ENCODE results near the gene CTNNA2.

The CTNNA2 gene

GRCh38 chr2:80244905-80245584, 732.2 kb downstream of the CTNNA2 start:
- DNase-seq = no peak

DNA sequence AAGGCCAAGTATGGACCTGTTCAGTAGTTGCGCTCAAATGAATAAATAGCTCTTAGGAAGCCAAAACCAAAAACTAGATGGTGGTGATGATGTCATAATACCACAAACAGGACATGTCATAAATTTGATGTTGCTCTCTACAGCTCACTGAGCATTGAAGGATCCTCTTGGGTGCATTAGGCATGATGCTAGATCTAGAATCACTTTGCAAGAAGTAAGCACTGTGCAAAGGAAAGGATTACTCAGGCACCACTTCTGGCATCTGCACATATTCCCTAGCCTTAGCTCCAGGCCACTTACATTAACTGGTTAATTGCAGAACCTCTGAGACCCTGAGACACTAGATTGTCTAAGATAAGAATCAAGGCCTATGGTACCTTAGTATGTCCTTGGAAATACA, 733.7 kb downstream of the CTNNA2 start:
- no peak for DNase-seq

DNA sequence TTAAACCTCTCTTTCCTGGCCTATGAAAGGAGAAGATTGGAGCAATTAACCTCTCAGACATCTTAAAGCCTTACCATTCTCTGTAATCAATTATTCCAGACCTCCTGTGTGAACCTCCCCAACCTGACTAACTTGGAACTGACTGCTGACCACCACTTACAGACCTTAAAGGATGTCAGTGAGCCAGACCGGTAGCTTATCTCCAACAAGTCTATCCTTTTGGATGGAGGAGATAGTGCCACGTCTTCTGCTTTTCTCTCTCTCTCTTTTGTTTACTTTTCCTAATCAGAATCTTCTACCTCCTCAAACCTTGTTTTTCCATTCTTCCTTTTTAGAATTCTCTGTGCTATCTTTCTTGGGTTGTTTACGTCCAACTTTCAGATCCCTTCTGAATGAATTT, 734.5 kb downstream of the CTNNA2 start:
- no peak for DNase-seq

- DNase-seq = no peak
Observed at GRCh38 chr2:80248146-80248545, 735.3 kb downstream of the CTNNA2 start.

DNA sequence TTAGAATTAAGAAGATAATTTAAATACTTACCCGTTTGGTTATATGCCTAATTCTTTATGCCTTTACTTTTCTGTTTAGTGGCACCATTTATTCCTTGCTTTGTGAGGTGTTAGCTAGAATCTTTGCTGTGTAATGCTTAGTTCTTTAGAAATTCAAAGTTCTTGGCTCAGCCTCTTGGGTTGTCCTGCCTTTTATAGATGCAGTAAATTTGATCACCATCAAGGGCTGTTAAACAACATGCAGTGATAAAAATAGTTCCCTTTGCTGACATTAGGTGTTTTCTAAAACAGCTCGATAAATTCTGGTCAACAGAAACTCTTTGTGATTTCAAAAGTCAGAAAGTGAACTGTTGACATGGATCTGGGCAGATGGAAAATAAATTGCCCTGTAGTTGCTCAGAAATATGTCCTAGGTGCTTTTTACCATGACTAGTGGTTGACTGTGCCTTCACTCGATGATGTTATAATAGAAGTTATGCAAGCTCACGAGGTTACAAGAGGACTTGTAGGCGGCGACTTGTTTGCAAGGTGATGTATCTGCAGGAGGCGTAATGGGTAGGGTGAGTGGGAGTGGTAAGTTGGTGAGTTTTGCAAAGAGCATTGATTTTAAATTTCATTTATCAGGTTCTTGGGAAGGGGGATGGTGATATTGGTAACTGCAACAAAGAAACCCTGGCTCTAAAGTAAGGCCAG, 739.6 kb downstream of the CTNNA2 start:
- no peak for DNase-seq

DNA sequence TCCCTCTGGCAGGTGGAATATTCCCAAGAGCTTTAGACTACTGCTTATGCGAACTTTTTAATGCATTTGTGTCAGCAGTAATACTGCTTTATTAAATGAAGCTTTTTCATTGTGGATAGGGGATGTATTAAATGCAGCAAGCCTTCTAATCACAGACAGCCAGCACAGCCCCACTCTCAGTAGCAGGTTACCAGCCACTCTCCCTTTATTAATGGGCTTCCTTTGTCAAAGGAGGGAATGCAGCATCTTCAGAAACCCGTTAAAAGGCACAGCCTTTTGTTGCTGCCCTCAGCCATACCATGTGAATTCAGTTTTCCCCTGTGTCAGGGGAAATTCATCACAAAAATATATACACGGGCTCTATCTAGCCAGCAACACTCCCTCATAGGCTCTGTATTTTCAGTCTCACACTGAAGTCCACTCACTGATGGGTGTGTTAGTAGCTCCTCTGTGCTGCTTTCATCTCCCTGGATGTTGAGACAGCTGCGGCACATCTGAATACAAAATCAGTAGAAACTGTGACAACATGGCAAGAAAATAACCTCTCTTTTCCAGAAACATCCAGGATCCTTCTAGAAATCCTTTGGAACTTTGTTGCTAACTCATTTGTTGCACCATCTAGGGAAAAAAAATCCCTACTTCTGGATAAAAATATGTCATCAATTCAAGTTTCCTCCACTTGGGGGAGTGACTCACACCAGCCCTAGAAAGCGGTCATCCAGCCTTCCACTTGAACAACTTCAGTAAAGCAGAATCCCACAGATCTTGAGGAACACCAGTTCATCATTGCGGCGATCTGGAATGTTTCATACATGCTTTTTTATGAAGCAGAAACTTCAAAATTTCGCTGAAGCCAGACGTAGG, 743.3 kb downstream of the CTNNA2 start:
- DNase-seq = no peak

- DNase-seq = no peak
Observed at GRCh38 chr2:80256782-80257167, 743.9 kb downstream of the CTNNA2 start.

- no peak for DNase-seq
Observed at GRCh38 chr2:80257450-80257849, 744.6 kb downstream of the CTNNA2 start.

DNA sequence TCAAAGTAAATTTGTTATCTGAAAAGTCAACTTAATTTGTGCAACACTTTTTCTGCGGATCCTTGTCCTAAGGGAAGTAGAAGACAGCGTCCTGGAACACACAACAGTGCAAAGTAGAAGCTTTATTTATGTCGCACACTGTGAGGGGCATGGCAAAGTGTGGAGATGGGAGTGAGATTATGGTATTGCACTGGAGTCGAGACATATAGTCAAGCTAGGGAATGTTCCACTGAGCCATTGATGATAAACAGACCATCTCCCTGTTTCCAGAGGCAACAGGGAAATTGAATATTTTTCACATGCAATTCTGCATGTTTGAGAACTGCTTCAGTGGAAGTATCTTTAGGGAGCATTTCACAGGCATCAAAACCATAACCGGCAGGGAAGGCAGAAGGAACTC, 745.5 kb downstream of the CTNNA2 start:
- no peak for DNase-seq

DNA sequence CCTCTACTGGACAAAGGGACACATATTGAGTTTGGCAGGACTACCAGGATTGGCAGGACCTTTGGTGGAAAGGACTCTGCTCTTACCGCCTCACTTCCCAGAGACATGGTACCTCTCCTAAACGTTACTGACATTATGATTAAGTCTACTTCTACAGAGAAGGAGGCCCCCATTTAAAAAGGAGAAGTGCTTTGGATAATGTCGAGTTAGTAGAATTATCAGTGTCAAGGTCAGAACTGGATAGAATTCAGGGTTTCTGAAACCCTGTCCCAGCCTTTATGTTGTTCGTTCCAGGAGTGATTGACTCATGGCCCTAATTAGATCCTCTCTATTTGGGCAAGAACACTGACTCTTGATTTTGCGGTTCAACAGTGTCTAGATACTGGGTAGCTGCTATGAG, 745.9 kb downstream of the CTNNA2 start:
- no peak for DNase-seq

DNA sequence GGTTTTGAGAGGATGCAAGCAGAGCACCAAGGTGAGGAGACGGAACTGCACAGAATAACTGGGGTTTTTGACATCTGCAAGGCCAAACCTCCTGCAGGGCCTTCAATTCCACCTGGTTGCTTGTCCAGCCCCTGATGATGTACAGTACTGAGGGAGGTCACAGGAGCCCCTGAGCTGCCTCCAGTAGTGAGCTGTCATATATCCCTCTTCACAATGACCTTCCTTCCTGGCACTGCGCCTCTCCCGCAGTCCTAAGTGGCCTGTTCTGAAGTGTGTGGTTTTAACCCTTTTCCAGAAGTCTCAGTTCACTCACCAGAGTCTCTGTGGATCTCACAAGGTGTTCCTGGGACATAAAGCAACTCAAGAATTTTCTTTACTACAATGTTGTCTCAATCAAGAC, 746.4 kb downstream of the CTNNA2 start:
- no peak for DNase-seq

- no peak for DNase-seq
Observed at GRCh38 chr2:80266231-80266630, 753.4 kb downstream of the CTNNA2 start.

DNA sequence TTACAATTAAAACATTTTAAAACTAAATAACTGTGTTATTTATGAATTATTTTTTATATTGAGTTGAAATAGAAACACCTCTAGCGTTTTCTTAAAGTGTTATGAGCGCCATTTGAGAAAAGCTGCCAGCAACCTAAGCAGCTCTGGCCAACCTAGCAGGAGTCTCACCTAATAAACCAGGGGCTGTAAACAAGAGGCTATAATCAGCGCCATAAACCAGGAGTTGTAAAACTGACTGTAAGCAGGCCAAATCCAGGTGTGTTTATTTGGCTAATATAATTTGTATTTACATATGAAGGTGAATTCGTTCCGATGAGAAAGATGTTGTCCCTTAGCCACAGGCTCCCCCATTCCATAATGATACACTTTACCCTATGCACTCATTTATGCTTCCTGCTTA, 757.0 kb downstream of the CTNNA2 start:
- DNase-seq = no peak

- DNase-seq = no peak
Observed at GRCh38 chr2:80280598-80280997, 767.7 kb downstream of the CTNNA2 start.

- DNase-seq = no peak
Observed at GRCh38 chr2:80281049-80281448, 768.2 kb downstream of the CTNNA2 start.

DNA sequence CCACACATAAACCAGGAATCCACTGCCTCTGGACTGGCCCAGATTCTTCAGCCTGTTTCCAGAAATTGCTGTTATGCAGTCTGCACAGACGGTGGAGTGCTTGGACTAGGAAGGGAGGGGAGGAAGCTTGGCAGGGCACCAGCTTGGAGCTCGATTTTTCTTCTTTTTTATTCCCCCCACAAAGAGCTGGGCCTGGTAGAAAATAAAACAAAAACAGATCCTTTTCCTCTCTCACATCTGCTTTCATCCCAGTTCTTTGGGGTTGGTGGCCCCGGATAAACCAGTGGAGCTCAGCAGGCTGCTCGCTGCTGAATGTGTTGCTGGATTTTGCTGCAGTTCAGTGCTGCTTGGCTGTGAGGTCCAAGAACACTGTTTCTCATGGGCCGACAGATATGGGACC, 775.7 kb downstream of the CTNNA2 start:
- DNase-seq = no peak

GRCh38 chr2:80291656-80292055, 778.8 kb downstream of the CTNNA2 start:
- no peak for DNase-seq

DNA sequence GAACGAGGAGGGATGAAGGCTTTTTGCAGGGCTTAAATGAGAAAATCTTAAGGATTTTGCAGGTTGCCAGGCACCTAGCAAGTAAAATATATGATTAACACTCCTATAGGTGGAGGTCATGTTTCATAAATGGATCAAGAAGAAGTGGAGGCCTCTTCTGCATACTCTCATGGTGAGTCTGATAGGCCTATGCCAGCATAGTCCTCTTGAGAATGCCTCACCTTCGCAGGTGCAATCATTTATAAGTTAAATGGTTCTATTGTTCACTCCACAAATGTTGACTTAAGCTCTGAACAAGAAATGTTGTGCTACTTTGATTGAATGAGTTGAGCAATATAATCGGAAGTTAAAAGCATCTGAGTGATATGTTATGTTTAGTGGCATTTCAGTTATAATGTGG, 779.6 kb downstream of the CTNNA2 start:
- no peak for DNase-seq

DNA sequence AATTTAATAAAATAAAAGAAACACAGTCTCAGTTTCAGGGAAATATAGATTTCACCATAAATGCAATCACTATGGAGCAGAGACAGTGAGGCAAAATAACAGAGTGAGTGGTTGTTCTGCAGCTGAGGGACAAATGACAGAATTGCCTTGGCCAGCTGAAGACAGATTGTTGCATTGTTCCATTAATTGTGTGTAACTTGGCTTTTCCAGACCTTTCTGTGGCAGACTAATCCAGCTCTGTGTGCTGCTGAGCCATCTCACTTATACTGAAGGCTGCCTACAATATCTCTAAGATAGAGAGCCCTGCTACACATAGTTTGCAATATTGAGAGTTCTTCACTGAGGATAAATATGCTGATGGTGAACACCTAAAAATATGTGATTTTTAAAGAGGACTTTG, 780.2 kb downstream of the CTNNA2 start:
- DNase-seq = no peak

- no peak for DNase-seq
Observed at GRCh38 chr2:80298954-80299353, 786.1 kb downstream of the CTNNA2 start.

DNA sequence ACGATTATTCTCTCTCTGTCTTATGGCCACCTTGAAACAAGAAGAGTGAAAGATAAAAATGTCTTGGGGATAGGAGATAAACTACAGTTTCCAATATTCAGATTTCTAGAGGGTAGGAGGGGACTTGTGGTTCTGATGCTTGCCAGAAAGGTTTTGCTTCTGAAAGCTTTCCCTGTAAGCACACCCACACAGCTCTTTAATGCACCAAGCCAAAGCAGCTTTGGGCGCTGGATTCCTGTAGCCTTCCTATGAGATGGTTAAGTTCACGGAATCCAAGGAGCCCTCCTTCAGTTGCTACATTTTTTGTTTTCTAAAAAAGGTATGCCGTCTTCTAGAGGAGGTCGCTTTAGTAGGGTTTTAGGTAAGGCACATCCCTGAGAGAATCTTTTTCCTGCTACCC, 786.8 kb downstream of the CTNNA2 start:
- no peak for DNase-seq

GRCh38 chr2:80300346-80300745, 787.5 kb downstream of the CTNNA2 start:
- DNase-seq = no peak

- no peak for DNase-seq
Observed at GRCh38 chr2:80300954-80301353, 788.1 kb downstream of the CTNNA2 start.

- DNase-seq = no peak
Observed at GRCh38 chr2:80302001-80302313, 789.1 kb downstream of the CTNNA2 start.
